MCF 10A (cell line): Measurements from ENCODE around the gene FAM219A. TPM values are rescaled to one million over a fixed set of nuclear protein-coding genes. Genes with fewer than 3 reads are reported as not detected.

Source experiments
- BruUV-seq: library from RNA; stranded (reverse); fragments of 400-500 nt; replicated peaks from 2 replicates; lab custom pipeline; 2021; lab: Mats Ljungman, UMichigan
- CTCF ChIA-PET: fragments of 300-600 bp; sonication (Branson Sonifier 250); formaldehyde crosslinking; extraction: SDS; loops from one replicate; lab custom pipeline; 2021; ENCODE audit warnings: antibody characterized with exemption, inconsistent platforms; lab: Yijun Ruan, JAX
- POLR2A ChIA-PET: fragments of 300-600, 350-650 bp; sonication (Branson Sonifier 250); formaldehyde crosslinking; extraction: SDS; loops from one replicate; lab custom pipeline; 2020; ENCODE audit warnings: antibody characterized with exemption, inconsistent platforms; lab: Yijun Ruan, JAX
- DNase-seq: peaks from one replicate; pipeline ENCODE4 v3.0.0-alpha.2; 2018; ENCODE audit not compliant: unreplicated experiment
- H3K27ac Mint-ChIP-seq: one replicate; pipeline ENCODE4 v1.8.0; 2022; ENCODE audit warnings: mild to moderate bottlenecking, low read depth, mixed read lengths; ENCODE audit not compliant: unreplicated experiment
- H3K27me3 Mint-ChIP-seq: one replicate; pipeline ENCODE4 v1.8.0; 2022; ENCODE audit warnings: mixed read lengths; ENCODE audit not compliant: insufficient read depth, unreplicated experiment
- H3K36me3 Mint-ChIP-seq: one replicate; pipeline ENCODE4 v1.8.0; 2022; ENCODE audit warnings: mild to moderate bottlenecking, moderate library complexity, mixed read lengths; ENCODE audit not compliant: insufficient read depth, unreplicated experiment
- H3K4me1 Mint-ChIP-seq: one replicate; pipeline ENCODE4 v1.8.0; 2022; ENCODE audit warnings: mixed read lengths; ENCODE audit not compliant: insufficient read depth, unreplicated experiment
- H3K4me3 Mint-ChIP-seq: one replicate; pipeline ENCODE4 v1.8.0; 2022; ENCODE audit warnings: mild to moderate bottlenecking, moderate library complexity, mixed read lengths; ENCODE audit not compliant: unreplicated experiment
- H3K9me3 Mint-ChIP-seq: one replicate; pipeline ENCODE4 v1.8.0; 2022; ENCODE audit warnings: mixed read lengths; ENCODE audit not compliant: unreplicated experiment
- CTCF ChIP-seq: fragments of 200-600 bp; IDR thresholded peaks from one replicate; pipeline ENCODE4 v1.8.0; 2022; ENCODE audit warnings: antibody characterized with exemption, mild to moderate bottlenecking; ENCODE audit not compliant: unreplicated experiment
- intact Hi-C: fragments of 100-400 bp; cut with micrococcal nuclease; formaldehyde crosslinking; loops from 2 replicates; pipeline ENCODE4 v1.14.1; 2022
- total RNA-seq: library from RNA; stranded (reverse); gene quantifications from 2 replicates; pipeline ENCODE4 v1.2.3, GENCODE V29; 2022

Gene FAM219A
- total RNA-seq, 1 experiment from 2014 or later, result 19.3 TPM

- no peak overlapping the region for H3K4me3 Mint-ChIP-seq
- no TSS peak for BruUV-seq
- H3K36me3 Mint-ChIP-seq, result no peaks in the 10 kb centered on the region
- H3K9me3 Mint-ChIP-seq, result no peaks in the 10 kb centered on the region
- no peak for DNase-seq
- POLR2A ChIA-PET, result interaction anchor here (1.1 to 5.6 kb wide), 3 partner anchors 9 to 44 kb away, joined by 3 to 77 read pairs (median 11); partner anchors contain the start of gene NUDT2
- intact Hi-C loops, result no loop called here
- no peak overlapping the region for H3K27ac Mint-ChIP-seq
- peaks cover 31% of the 10 kb centered on the region for H3K4me1 Mint-ChIP-seq
- TF ChIP-seq CTCF, result no peak
- CTCF ChIA-PET, result interaction anchor here (0.7 to 9.3 kb wide), 3 partner anchors 40 to 121 kb away, joined by 4 to 198 read pairs (median 9); no protein-coding TSS in a partner anchor
- H3K27me3 Mint-ChIP-seq, result no peaks in the 10 kb centered on the region
Measured at GRCh38 chr9:34374339-34374738, 84.0 kb downstream of the FAM219A start.

- Mint-ChIP-seq H3K36me3 (no peaks in the 10 kb centered on the region), H3K27me3 (no peaks in the 10 kb centered on the region), H3K4me3 (no peak overlapping the region), H3K27ac (no peak overlapping the region), H3K4me1 (peaks cover 27% of the 10 kb centered on the region), H3K9me3 (no peaks in the 10 kb centered on the region)
- intact Hi-C loops, result no loop called here
- BruUV-seq, result no TSS peak
- CTCF ChIA-PET, result interaction anchor here (0.7 to 9.3 kb wide), 2 partner anchors 40 to 66 kb away, joined by 4 to 198 read pairs; no protein-coding TSS in a partner anchor
- TF ChIP-seq CTCF, result no peak
- POLR2A ChIA-PET, result interaction anchor here (0.7 to 2.2 kb wide), 2 partner anchors 13 to 43 kb away, joined by 4 to 11 read pairs; no protein-coding TSS in a partner anchor
- DNase-seq, result no peak
Measured at GRCh38 chr9:34373749-34374148, 84.6 kb downstream of the FAM219A start.

GRCh38 chr9:34372467-34373011 lies 85.8 kb downstream of the FAM219A start:
- ChIA-PET CTCF (interaction anchor here (1.1 to 9.3 kb wide), 2 partner anchors 38 to 128 kb away, joined by 4 to 198 read pairs; no protein-coding TSS in a partner anchor), POLR2A (interaction anchor here (2.2 kb wide), 1 partner anchor 42 kb away, joined by 11 read pairs; no protein-coding TSS in a partner anchor)
- no peak overlapping the region for H3K27ac Mint-ChIP-seq
- H3K4me1 Mint-ChIP-seq, result peaks cover 27% of the 10 kb centered on the region
- BruUV-seq, result no TSS peak
- H3K27me3 Mint-ChIP-seq, result no peaks in the 10 kb centered on the region
- no peaks in the 10 kb centered on the region for H3K36me3 Mint-ChIP-seq
- H3K4me3 Mint-ChIP-seq, result no peak overlapping the region
- no peaks in the 10 kb centered on the region for H3K9me3 Mint-ChIP-seq
- TF ChIP-seq CTCF, result no peak
- no peak for DNase-seq
- intact Hi-C loops, result no loop called here

- BruUV-seq, result no TSS peak
- DNase-seq, result no peak
- intact Hi-C loops, result no loop called here
- Mint-ChIP-seq H3K27ac (no peak overlapping the region), H3K27me3 (no peaks in the 10 kb centered on the region), H3K9me3 (no peaks in the 10 kb centered on the region), H3K36me3 (no peaks in the 10 kb centered on the region), H3K4me3 (no peak overlapping the region), H3K4me1 (peaks cover 27% of the 10 kb centered on the region)
- CTCF ChIA-PET, result no interaction called here
- no peak for TF ChIP-seq CTCF
- POLR2A ChIA-PET, result interaction anchor here (2.2 kb wide), 1 partner anchor 41 kb away, joined by 11 read pairs; no protein-coding TSS in a partner anchor
Measured at GRCh38 chr9:34371886-34372466, 86.4 kb downstream of the FAM219A start.
